ENCODE data around the gene PLCB3. TPM values are rescaled to one million over a fixed set of nuclear protein-coding genes. Genes with fewer than 3 reads are reported as not detected.

Gene PLCB3
- total and polyA plus RNA-seq, 2 donors (not counting 1 experiment from before 2014, with no cell fraction given) = 17.2 to 37.2 TPM

GRCh38 chr11:64219354-64219684, 32.0 kb upstream of the PLCB3 start:
- no peaks in the 10 kb centered on the region for H3K27me3 ChIP-seq (ENCODE audit: control insufficient read depth, insufficient read depth, low read length)
- H2AFZ ChIP-seq (ENCODE audit: low read length) = no peak overlapping the region
- H3K4me3 ChIP-seq (replicated peaks in 1 of 4; ENCODE audit: control extremely low read depth in 1 of 4, insufficient read depth in 1 of 4, low read depth in 3 of 4, low read length in 4 of 4) = no peak overlapping the region
- no peaks in the 10 kb centered on the region for H3K79me2 ChIP-seq (ENCODE audit: control insufficient read depth, insufficient read depth, low read length)
- TF ChIP-seq EZH2 (IDR thresholded peaks at IDR 0.05; ENCODE audit: low read length, missing control alignments) (no peak), CTCF (conservative IDR thresholded peaks at IDR 0.05 in 1 of 2, IDR thresholded peaks at IDR 0.05 in 1 of 2; ENCODE audit: low read depth in 1 of 2, low read length in 2 of 2) (no peak)
- H3K9ac ChIP-seq (ENCODE audit: insufficient read depth, low read length) = no peak overlapping the region
- no peak for DNase-seq (ENCODE audit: low read depth in 2 of 2)
- H3K4me2 ChIP-seq (ENCODE audit: extremely low read depth, insufficient read depth, low read length) = no peak overlapping the region
- no peaks in the 10 kb centered on the region for H4K20me1 ChIP-seq (ENCODE audit: control insufficient read depth, extremely low read depth, insufficient read depth, low read length)
- H3K27ac ChIP-seq (ENCODE audit: insufficient read depth, low read length) = no peak overlapping the region
- no peaks in the 10 kb centered on the region for H3K9me3 ChIP-seq (ENCODE audit: control insufficient read depth, insufficient read depth, low read depth, low read length)
- peaks cover 14% of the 10 kb centered on the region for H3K36me3 ChIP-seq (ENCODE audit: control insufficient read depth, insufficient read depth, low read length)
- H3K4me1 ChIP-seq (ENCODE audit: control insufficient read depth, extremely low read depth, insufficient read depth, low read length) = peaks cover 4% of the 10 kb centered on the region

- Histone ChIP-seq H3K27ac (ENCODE audit: insufficient read depth, low read length) (no peak overlapping the region), H3K4me1 (ENCODE audit: control insufficient read depth, extremely low read depth, insufficient read depth, low read length) (peaks cover 4% of the 10 kb centered on the region), H3K79me2 (ENCODE audit: control insufficient read depth, insufficient read depth, low read length) (no peaks in the 10 kb centered on the region), H3K9ac (ENCODE audit: insufficient read depth, low read length) (no peak overlapping the region), H3K9me3 (ENCODE audit: control insufficient read depth, insufficient read depth, low read depth, low read length) (no peaks in the 10 kb centered on the region), H3K36me3 (ENCODE audit: control insufficient read depth, insufficient read depth, low read length) (peaks cover 14% of the 10 kb centered on the region), H2AFZ (ENCODE audit: low read length) (no peak overlapping the region), H3K27me3 (ENCODE audit: control insufficient read depth, insufficient read depth, low read length) (no peaks in the 10 kb centered on the region), H3K4me3 (replicated peaks in 1 of 4; ENCODE audit: control extremely low read depth in 1 of 4, insufficient read depth in 1 of 4, low read depth in 3 of 4, low read length in 4 of 4) (no peak overlapping the region), H3K4me2 (ENCODE audit: extremely low read depth, insufficient read depth, low read length) (no peak overlapping the region), H4K20me1 (ENCODE audit: control insufficient read depth, extremely low read depth, insufficient read depth, low read length) (no peaks in the 10 kb centered on the region)
- TF ChIP-seq CTCF (conservative IDR thresholded peaks at IDR 0.05 in 1 of 2, IDR thresholded peaks at IDR 0.05 in 1 of 2; ENCODE audit: low read depth in 1 of 2, low read length in 2 of 2) (no peak), EZH2 (IDR thresholded peaks at IDR 0.05; ENCODE audit: low read length, missing control alignments) (no peak)
- no peak for DNase-seq (ENCODE audit: low read depth in 2 of 2)
Observed at GRCh38 chr11:64219755-64220154, 31.6 kb upstream of the PLCB3 start.

- H3K79me2 ChIP-seq (ENCODE audit: control insufficient read depth, insufficient read depth, low read length) = no peaks in the 10 kb centered on the region
- DNase-seq (ENCODE audit: low read depth in 2 of 2) = no peak
- H2AFZ ChIP-seq (ENCODE audit: low read length) = no peak overlapping the region
- H3K4me3 ChIP-seq (replicated peaks in 1 of 4; ENCODE audit: control extremely low read depth in 1 of 4, insufficient read depth in 1 of 4, low read depth in 3 of 4, low read length in 4 of 4) = no peak overlapping the region
- H3K4me2 ChIP-seq (ENCODE audit: extremely low read depth, insufficient read depth, low read length) = no peak overlapping the region
- no peaks in the 10 kb centered on the region for H4K20me1 ChIP-seq (ENCODE audit: control insufficient read depth, extremely low read depth, insufficient read depth, low read length)
- H3K9me3 ChIP-seq (ENCODE audit: control insufficient read depth, insufficient read depth, low read depth, low read length) = no peaks in the 10 kb centered on the region
- H3K4me1 ChIP-seq (ENCODE audit: control insufficient read depth, extremely low read depth, insufficient read depth, low read length) = peaks cover 2% of the 10 kb centered on the region
- H3K27ac ChIP-seq (ENCODE audit: insufficient read depth, low read length) = no peak overlapping the region
- H3K27me3 ChIP-seq (ENCODE audit: control insufficient read depth, insufficient read depth, low read length) = no peaks in the 10 kb centered on the region
- peaks cover 14% of the 10 kb centered on the region for H3K36me3 ChIP-seq (ENCODE audit: control insufficient read depth, insufficient read depth, low read length)
- TF ChIP-seq CTCF (conservative IDR thresholded peaks at IDR 0.05 in 1 of 2, IDR thresholded peaks at IDR 0.05 in 1 of 2; ENCODE audit: low read depth in 1 of 2, low read length in 2 of 2) = no peak
- TF ChIP-seq EZH2 (IDR thresholded peaks at IDR 0.05; ENCODE audit: low read length, missing control alignments) = no peak
- no peak overlapping the region for H3K9ac ChIP-seq (ENCODE audit: insufficient read depth, low read length)
Observed at GRCh38 chr11:64220271-64220670, 31.1 kb upstream of the PLCB3 start.

Data from fibroblast of lung (primary cell).